Adrenal gland (tissue), 12 donors: ENCODE results near the gene CCDC81. TPM values are rescaled to one million over a fixed set of nuclear protein-coding genes. Genes with fewer than 3 reads are reported as not detected.

ENCODE experiments used
- DNase-seq, 7 donors: peaks; one replicate each; pipeline ENCODE4 v3.0.0-alpha.2; 2019 to 2020
- H3K27ac ChIP-seq, 5 donors: fragments of 200-600 bp; sonication (generic) in 4 of 5; 1 replicate in 3 of 5; 2 replicates in 2 of 5; pipeline versions ENCODE4 v1.5.1 to v1.8.0; 2016 to 2020; ENCODE audit warnings: mild to moderate bottlenecking in 1 of 5
- H3K27me3 ChIP-seq: fragments of 200-600 bp; 2 replicates; pipeline ENCODE4 v1.8.0; 2021
- H3K36me3 ChIP-seq, 2 donors: fragments of 200-600 bp; replicated peaks in 1 of 2; 1 replicate in 1 of 2; 2 replicates in 1 of 2; pipeline versions ENCODE4 v1.5.1 to v1.8.0; 2018 to 2022
- H3K4me1 ChIP-seq, 2 donors: fragments of 200-600 bp; replicated peaks in 1 of 2; 1 replicate in 1 of 2; 2 replicates in 1 of 2; pipeline versions ENCODE4 v1.5.1 to v1.8.0; 2018 to 2021
- H3K4me3 ChIP-seq, 4 donors: fragments of 200-600 bp; sonication (generic) in 3 of 4; one replicate each; pipeline ENCODE4 v1.5.1; 2016 to 2018
- H3K9me3 ChIP-seq, 3 donors: fragments of 200-600 bp; sonication (generic) in 1 of 3; replicated peaks in 1 of 3; 1 replicate in 2 of 3; 2 replicates in 1 of 3; pipeline versions ENCODE4 v1.5.1 to v1.8.0; 2016 to 2021
- POLR2A ChIP-seq, 2 donors: fragments of 450-650 bp; IDR thresholded peaks; one replicate each; pipeline ENCODE4 v1.6.1; 2017; ENCODE audit warnings: antibody characterized with exemption in 2 of 2, mild to moderate bottlenecking in 2 of 2, moderate library complexity in 1 of 2
- WGBS, 4 donors: extraction: QIAGEN DNeasy Blood & Tissue Kit in 2 of 4; methylation state at CpG; one replicate each; pipeline versions ENCODE4 v1.1.5 to v1.1.7; 2013 to 2017; 5-methylcytosine and 5-hydroxymethylcytosine counted together
- intact Hi-C, 2 donors: fragments of 100-400 bp; cut with DNase I; formaldehyde crosslinking; loops; one replicate each; pipeline versions ENCODE4 v1.14.1 to v1.15.0; 2022 to 2023
- polyA plus RNA-seq, 3 donors: library from polyadenylated mRNA; stranded (reverse); fragments of 200-250 nt in 2 of 3; fragments of 350-450 nt in 1 of 3; fragmentation: Illumina TruSeq in 1 of 3; extraction: RNeasy Lipid Tissue Mini Kit (QIAGEN cat#74804) in 1 of 3; gene quantifications; one replicate each; pipeline ENCODE4 v1.2.3, GENCODE V29; 2013 to 2014
- total RNA-seq, 9 donors: library from RNA; depleted of rRNA in 4 of 9; stranded (reverse); fragments of >200 nt in 4 of 9; fragments of 120-200 nt in 1 of 9; fragmentation: NEBNext Ultra II Directional in 1 of 9; extraction: Animal tissue kit (Norgen Biotek cat#: 25700) in 1 of 9; gene quantifications; one replicate each; pipeline versions ENCODE4 v1.1.0 to v1.2.4, GENCODE V29; 2013 to 2023
- TF ChIP-seq, protein P1 (sequence below), 6 experiments: fragments of 450-650 bp in 4 of 6; fragments of 200-600 bp in 2 of 6; sonication (generic) in 1 of 6; IDR thresholded peaks; 1 replicate in 5 of 6; 2 replicates in 1 of 6; pipeline versions ENCODE4 v1.5.1 to v1.8.0; 2016 to 2021; ENCODE audit warnings: antibody characterized with exemption in 6 of 6, mild to moderate bottlenecking in 2 of 6, moderate library complexity in 1 of 6
- donor health status: healthy with polysubstance abuse.
- donor health status: Bipolar disorder and iron deficiency.
- donor health status: DM: yes; HTN: yes; CAD: no.
- donor health status: DM: no; HTN: no; CAD: no.
- donor health status: DM: no; HTN: no; CAD: no.
- donor health status: DM: yes; HTN: yes; CAD: no.

The CCDC81 gene
- total and polyA plus RNA-seq, 12 donors = 0.18 to 3.0 (median 0.69) TPM; not detected in 2

DNA sequence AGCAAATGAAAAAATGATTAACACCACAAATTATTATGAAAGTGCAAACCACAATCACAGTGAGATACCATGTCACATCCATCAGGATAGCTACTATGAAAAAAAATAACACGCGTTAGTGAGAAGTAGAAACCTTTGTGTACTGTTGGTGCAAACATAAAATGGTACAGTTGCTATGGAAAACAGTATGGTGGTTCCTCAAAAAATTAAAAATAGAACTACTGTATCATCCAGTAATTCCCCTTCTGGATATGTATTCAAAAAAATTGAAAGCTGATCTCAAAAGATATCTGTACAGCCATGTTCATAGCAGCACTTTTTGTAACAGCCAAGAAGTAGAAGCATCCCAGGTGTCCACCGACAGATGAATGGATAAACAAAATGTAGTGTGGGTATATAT is 43.4 kb downstream of the CCDC81 start:
- Histone ChIP-seq H3K4me1 (no peaks in the 10 kb centered on the region), H3K4me3 (no peak overlapping the region), H3K27me3 (no peaks in the 10 kb centered on the region), H3K9me3 (no peaks in the 10 kb centered on the region), H3K36me3 (no peaks in the 10 kb centered on the region), H3K27ac (no peak overlapping the region)
- intact Hi-C loops = no loop called here
- no peak for DNase-seq
- WGBS, 4 donors = 85 to 93% (median 91%) methylated on average over 3 of the region's 3 CpGs
- TF ChIP-seq, protein P1, sequence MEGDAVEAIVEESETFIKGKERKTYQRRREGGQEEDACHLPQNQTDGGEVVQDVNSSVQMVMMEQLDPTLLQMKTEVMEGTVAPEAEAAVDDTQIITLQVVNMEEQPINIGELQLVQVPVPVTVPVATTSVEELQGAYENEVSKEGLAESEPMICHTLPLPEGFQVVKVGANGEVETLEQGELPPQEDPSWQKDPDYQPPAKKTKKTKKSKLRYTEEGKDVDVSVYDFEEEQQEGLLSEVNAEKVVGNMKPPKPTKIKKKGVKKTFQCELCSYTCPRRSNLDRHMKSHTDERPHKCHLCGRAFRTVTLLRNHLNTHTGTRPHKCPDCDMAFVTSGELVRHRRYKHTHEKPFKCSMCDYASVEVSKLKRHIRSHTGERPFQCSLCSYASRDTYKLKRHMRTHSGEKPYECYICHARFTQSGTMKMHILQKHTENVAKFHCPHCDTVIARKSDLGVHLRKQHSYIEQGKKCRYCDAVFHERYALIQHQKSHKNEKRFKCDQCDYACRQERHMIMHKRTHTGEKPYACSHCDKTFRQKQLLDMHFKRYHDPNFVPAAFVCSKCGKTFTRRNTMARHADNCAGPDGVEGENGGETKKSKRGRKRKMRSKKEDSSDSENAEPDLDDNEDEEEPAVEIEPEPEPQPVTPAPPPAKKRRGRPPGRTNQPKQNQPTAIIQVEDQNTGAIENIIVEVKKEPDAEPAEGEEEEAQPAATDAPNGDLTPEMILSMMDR (IDR thresholded peaks at IDR 0.05) = no peak
- no peak for TF ChIP-seq POLR2A (IDR thresholded peaks at IDR 0.05)

DNA sequence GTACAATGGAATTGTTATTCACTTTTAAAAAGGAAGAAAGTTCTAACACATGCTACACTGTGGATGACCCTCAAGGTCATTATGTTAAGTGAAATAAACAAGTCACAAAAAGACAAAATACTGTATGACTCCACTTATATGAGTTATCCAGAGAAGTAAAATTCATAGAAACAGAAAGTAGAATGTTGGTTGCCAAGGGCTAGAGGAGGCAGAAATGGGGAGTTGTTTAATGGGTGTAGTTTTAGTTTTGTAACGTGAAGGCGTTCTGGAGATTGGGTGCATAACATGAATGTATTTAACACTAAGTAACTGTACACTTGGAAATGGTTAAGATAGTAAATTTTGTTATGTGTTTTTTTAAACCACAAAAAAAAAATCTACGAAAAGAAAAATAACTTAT is 43.8 kb downstream of the CCDC81 start:
- DNase-seq = no peak

DNA sequence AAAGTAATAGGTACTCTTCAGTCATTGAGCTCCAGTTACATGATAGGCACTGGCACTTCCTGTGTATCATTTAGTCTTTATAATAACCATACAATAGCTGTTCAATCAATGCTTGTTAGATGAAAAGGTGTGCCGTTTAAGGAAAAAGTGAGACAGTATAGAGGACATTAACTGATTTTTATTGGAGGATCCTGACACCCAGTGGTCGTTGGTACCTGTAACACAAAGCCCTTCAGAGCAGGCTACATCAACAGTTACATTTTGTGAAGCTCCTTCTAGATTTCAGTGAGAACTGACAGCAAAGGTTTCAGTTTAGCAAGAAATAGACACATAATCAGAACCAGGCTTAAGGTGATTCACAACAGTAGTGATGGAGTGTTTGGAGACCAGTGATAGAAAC is 44.2 kb downstream of the CCDC81 start:
- no peaks in the 10 kb centered on the region for H3K9me3 ChIP-seq
- no peaks in the 10 kb centered on the region for H3K36me3 ChIP-seq
- WGBS, 4 donors = 19 to 25% (median 22%) methylated on average over 2 of the region's 2 CpGs
- no peak overlapping the region for H3K4me3 ChIP-seq
- DNase-seq = no peak
- intact Hi-C loops = no loop called here
- H3K27me3 ChIP-seq = no peaks in the 10 kb centered on the region
- H3K27ac ChIP-seq = no peak overlapping the region
- TF ChIP-seq, protein P1 (IDR thresholded peaks at IDR 0.05) = peak in 2 of 6 experiments; percentile 17 to 22
- TF ChIP-seq POLR2A (IDR thresholded peaks at IDR 0.05) = no peak
- H3K4me1 ChIP-seq = no peaks in the 10 kb centered on the region

More for the DNA sequence above, 43.8 kb downstream of the CCDC81 start:
- intact Hi-C loops = no loop called here
- Histone ChIP-seq H3K4me1 (no peaks in the 10 kb centered on the region), H3K36me3 (no peaks in the 10 kb centered on the region), H3K27ac (no peak overlapping the region), H3K27me3 (no peaks in the 10 kb centered on the region), H3K9me3 (no peaks in the 10 kb centered on the region), H3K4me3 (no peak overlapping the region)
- WGBS, 4 donors = 91 to 97% (median 92%) methylated on average over 3 of the region's 3 CpGs
- TF ChIP-seq, protein P1 (IDR thresholded peaks at IDR 0.05) = no peak
- no peak for TF ChIP-seq POLR2A (IDR thresholded peaks at IDR 0.05)

DNA sequence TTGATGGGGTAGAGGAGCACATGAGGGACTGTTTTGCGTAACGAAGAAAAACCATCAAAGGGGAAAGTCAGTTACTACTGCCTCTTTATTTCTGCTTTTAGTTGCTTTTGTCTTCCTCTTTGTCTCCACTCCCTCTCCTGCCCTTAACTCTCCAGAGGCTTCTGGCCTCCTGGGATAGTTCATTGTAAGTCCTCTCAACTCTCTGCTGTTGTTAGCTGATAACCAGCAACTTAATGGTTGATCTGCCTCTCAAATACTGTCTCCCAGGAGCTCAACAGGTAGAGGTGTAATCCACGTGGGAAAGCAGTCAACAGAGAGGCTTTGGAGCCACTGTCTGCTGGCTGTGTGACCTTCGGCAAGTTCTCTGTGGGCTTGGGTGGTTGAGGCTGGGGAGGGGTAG is 47.3 kb downstream of the CCDC81 start:
- TF ChIP-seq, protein P1 (IDR thresholded peaks at IDR 0.05) = no peak
- no peak for TF ChIP-seq POLR2A (IDR thresholded peaks at IDR 0.05)
- intact Hi-C loops = no loop called here
- no peak for DNase-seq
- Histone ChIP-seq H3K9me3 (peaks cover 0 to 5% (median 0%) of the 10 kb centered on the region in 3 donors), H3K36me3 (no peaks in the 10 kb centered on the region), H3K4me3 (no peak overlapping the region), H3K27ac (no peak overlapping the region), H3K4me1 (no peaks in the 10 kb centered on the region), H3K27me3 (no peaks in the 10 kb centered on the region)
- 70 to 87% (median 81%) methylated on average over 4 of the region's 4 CpGs for WGBS, 4 donors
